Smooth muscle cell (in vitro differentiated cells): ENCODE data around the gene PRLR. TPM values are rescaled to one million over a fixed set of nuclear protein-coding genes. Genes with fewer than 3 reads are reported as not detected.

Experiments
- DNase-seq: peaks from one replicate; lab custom pipeline; 2025; ENCODE audit not compliant: unreplicated experiment; lab: John Stamatoyannopoulos, UW
- H2AFZ ChIP-seq: fragments of 200-600 bp; sonication (generic); 2 replicates; pipeline ENCODE4 v1.6.0; 2016; ENCODE audit warnings: antibody characterized with exemption, low read depth, mild to moderate bottlenecking
- H3F3A ChIP-seq: fragments of 200-600 bp; sonication (generic); 2 replicates; pipeline ENCODE4 v1.6.0; 2017; ENCODE audit warnings: antibody characterized with exemption, low read depth
- H3K27ac ChIP-seq: fragments of 200-600 bp; sonication (generic); 2 replicates; pipeline ENCODE4 v1.5.1; 2016; ENCODE audit warnings: low read depth, mild to moderate bottlenecking
- H3K27me3 ChIP-seq: fragments of 200-600 bp; sonication (generic); 2 replicates; pipeline ENCODE4 v1.6.1; 2016; ENCODE audit warnings: low read depth, mild to moderate bottlenecking
- H3K36me3 ChIP-seq: fragments of 200-600 bp; sonication (generic); 2 replicates; pipeline ENCODE4 v1.5.1; 2016; ENCODE audit warnings: low read depth
- H3K4me1 ChIP-seq: fragments of 200-600 bp; sonication (generic); 2 replicates; pipeline ENCODE4 v1.5.1; 2016; ENCODE audit warnings: low read depth
- H3K4me2 ChIP-seq: fragments of 200-600 bp; sonication (generic); 2 replicates; pipeline ENCODE4 v1.6.0; 2016; ENCODE audit warnings: mild to moderate bottlenecking
- H3K4me3 ChIP-seq: fragments of 200-600 bp; sonication (generic); 2 replicates; pipeline ENCODE4 v1.5.1; 2016; ENCODE audit warnings: mild to moderate bottlenecking
- H3K79me2 ChIP-seq: fragments of 200-600 bp; sonication (generic); 2 replicates; pipeline ENCODE4 v1.6.0; 2016; ENCODE audit warnings: low read depth, mild to moderate bottlenecking
- H3K9ac ChIP-seq: fragments of 200-600 bp; sonication (generic); 2 replicates; pipeline ENCODE4 v1.6.0; 2016; ENCODE audit warnings: low read depth
- H3K9me3 ChIP-seq: fragments of 200-600 bp; sonication (generic); replicated peaks from 2 replicates; pipeline ENCODE4 v1.5.1; 2016; ENCODE audit warnings: low read depth
- H4K20me1 ChIP-seq: fragments of 200-600 bp; sonication (generic); 2 replicates; pipeline ENCODE4 v1.6.0; 2016; ENCODE audit warnings: low read depth
- WGBS: methylation state at CpG from one replicate; pipeline ENCODE4 v1.1.7; 2016; ENCODE audit warnings: low lambda C conversion rate; 5-methylcytosine and 5-hydroxymethylcytosine counted together
- polyA plus RNA-seq: library from polyadenylated mRNA; unstranded; fragments of >200 nt; fragmentation: Nextera tagmentation; extraction: Ambion mirVana; gene quantifications from 2 replicates; pipeline ENCODE4 v1.2.1, GENCODE V29; 2016
- total RNA-seq: library from RNA; depleted of rRNA; stranded (reverse); fragments of >200 nt; gene quantifications from 2 replicates; pipeline ENCODE4 v1.2.3, GENCODE V29; 2014
- TF ChIP-seq, protein P1 (sequence below): fragments of 200-600 bp; sonication (generic); IDR thresholded peaks from 2 replicates; pipeline ENCODE4 v1.5.1; 2017; ENCODE audit warnings: borderline replicate concordance, mild to moderate bottlenecking, antibody characterized with exemption; ENCODE audit not compliant: insufficient read depth, poor library complexity, severe bottlenecking

PRLR gene
- total and polyA plus RNA-seq, 2 experiments from 2014 or later = 2.3 to 47.4 TPM

- Histone ChIP-seq H3K4me2 (peak overlapping the region; percentile 48), H2AFZ (no peak overlapping the region), H3K9me3 (no peaks in the 10 kb centered on the region), H3K36me3 (no peaks in the 10 kb centered on the region), H3K4me3 (no peak overlapping the region), H3K9ac (no peak overlapping the region), H3F3A (no peaks in the 10 kb centered on the region), H3K27ac (no peak overlapping the region), H4K20me1 (no peaks in the 10 kb centered on the region), H3K27me3 (no peaks in the 10 kb centered on the region), H3K79me2 (no peaks in the 10 kb centered on the region), H3K4me1 (peaks cover 20% of the 10 kb centered on the region)
- TF ChIP-seq, protein P1, sequence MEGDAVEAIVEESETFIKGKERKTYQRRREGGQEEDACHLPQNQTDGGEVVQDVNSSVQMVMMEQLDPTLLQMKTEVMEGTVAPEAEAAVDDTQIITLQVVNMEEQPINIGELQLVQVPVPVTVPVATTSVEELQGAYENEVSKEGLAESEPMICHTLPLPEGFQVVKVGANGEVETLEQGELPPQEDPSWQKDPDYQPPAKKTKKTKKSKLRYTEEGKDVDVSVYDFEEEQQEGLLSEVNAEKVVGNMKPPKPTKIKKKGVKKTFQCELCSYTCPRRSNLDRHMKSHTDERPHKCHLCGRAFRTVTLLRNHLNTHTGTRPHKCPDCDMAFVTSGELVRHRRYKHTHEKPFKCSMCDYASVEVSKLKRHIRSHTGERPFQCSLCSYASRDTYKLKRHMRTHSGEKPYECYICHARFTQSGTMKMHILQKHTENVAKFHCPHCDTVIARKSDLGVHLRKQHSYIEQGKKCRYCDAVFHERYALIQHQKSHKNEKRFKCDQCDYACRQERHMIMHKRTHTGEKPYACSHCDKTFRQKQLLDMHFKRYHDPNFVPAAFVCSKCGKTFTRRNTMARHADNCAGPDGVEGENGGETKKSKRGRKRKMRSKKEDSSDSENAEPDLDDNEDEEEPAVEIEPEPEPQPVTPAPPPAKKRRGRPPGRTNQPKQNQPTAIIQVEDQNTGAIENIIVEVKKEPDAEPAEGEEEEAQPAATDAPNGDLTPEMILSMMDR = no peak
- DNase-seq = no peak
- WGBS = 13% methylated on average over 1 of the region's 1 CpG
Measured at GRCh38 chr5:35149041-35149440, 81.2 kb downstream of the PRLR start.

- Histone ChIP-seq H4K20me1 (no peaks in the 10 kb centered on the region), H3K79me2 (no peaks in the 10 kb centered on the region), H3K9ac (no peak overlapping the region), H3K27me3 (no peaks in the 10 kb centered on the region), H3K9me3 (no peaks in the 10 kb centered on the region), H3K4me2 (peak overlapping the region; percentile 69), H2AFZ (no peak overlapping the region), H3K27ac (peak overlapping the region; percentile 49), H3F3A (no peaks in the 10 kb centered on the region), H3K4me3 (no peak overlapping the region), H3K4me1 (peaks cover 20% of the 10 kb centered on the region), H3K36me3 (no peaks in the 10 kb centered on the region)
- TF ChIP-seq, protein P1 = no peak
- no peak for DNase-seq
- 23% methylated on average over 3 of the region's 3 CpGs for WGBS
Measured at GRCh38 chr5:35146406-35146805, 83.9 kb downstream of the PRLR start.

GRCh38 chr5:35145691-35146317 lies 84.5 kb downstream of the PRLR start:
- H3K9ac ChIP-seq = no peak overlapping the region
- WGBS = 35% methylated on average over 2 of the region's 2 CpGs
- DNase-seq = no peak
- no peaks in the 10 kb centered on the region for H3K27me3 ChIP-seq
- no peaks in the 10 kb centered on the region for H3F3A ChIP-seq
- H3K4me3 ChIP-seq = no peak overlapping the region
- TF ChIP-seq, protein P1 = no peak
- H3K79me2 ChIP-seq = no peaks in the 10 kb centered on the region
- H4K20me1 ChIP-seq = no peaks in the 10 kb centered on the region
- no peaks in the 10 kb centered on the region for H3K36me3 ChIP-seq
- peak overlapping the region; percentile 69 for H3K4me2 ChIP-seq
- H3K9me3 ChIP-seq = no peaks in the 10 kb centered on the region
- peak overlapping the region; percentile 49 for H3K27ac ChIP-seq
- peaks cover 20% of the 10 kb centered on the region for H3K4me1 ChIP-seq
- no peak overlapping the region for H2AFZ ChIP-seq

DNA sequence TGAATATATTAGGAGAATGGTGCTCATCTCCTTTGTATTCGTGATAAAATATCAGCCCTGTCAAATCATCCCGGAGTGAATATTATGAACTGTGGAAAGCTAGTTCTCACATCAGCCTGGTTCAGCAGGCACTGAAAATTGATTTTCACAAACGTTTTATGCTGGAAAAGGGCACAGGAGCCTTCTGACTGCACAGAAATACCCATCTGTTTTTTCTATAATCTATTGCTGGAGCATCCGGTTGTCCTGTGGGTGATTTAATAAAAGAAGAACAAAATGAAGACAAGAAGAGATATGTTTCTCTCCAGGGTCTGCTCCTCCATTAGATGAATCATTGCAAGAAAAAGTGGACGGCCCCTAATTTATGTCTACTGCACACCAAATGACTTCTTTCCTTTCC lies 85.3 kb downstream of the PRLR start:
- no peak overlapping the region for H2AFZ ChIP-seq
- no peaks in the 10 kb centered on the region for H3K79me2 ChIP-seq
- no peak for DNase-seq
- H3K27me3 ChIP-seq = no peaks in the 10 kb centered on the region
- WGBS = 89% methylated on average over 5 of the region's 5 CpGs
- no peaks in the 10 kb centered on the region for H4K20me1 ChIP-seq
- TF ChIP-seq, protein P1 = no peak
- H3K4me3 ChIP-seq = no peak overlapping the region
- no peaks in the 10 kb centered on the region for H3F3A ChIP-seq
- H3K36me3 ChIP-seq = no peaks in the 10 kb centered on the region
- H3K9ac ChIP-seq = no peak overlapping the region
- H3K4me2 ChIP-seq = peak overlapping the region; percentile 69
- no peaks in the 10 kb centered on the region for H3K9me3 ChIP-seq
- peak overlapping the region; percentile 49 for H3K27ac ChIP-seq
- H3K4me1 ChIP-seq = peaks cover 20% of the 10 kb centered on the region
